ENCODE data around the gene IFI27L1. TPM values are rescaled to one million over a fixed set of nuclear protein-coding genes. Genes with fewer than 3 reads are reported as not detected.

Gene IFI27L1
- total RNA-seq, 1 donor from 2014 or later = 33.1 TPM

GRCh38 chr14:94038510-94038909 is 42.6 kb upstream of the IFI27L1 start:
- Mint-ChIP-seq H3K27me3 (ENCODE audit: low read depth) (no peaks in the 10 kb centered on the region), H3K4me3 (no peak overlapping the region), H3K27ac (no peak overlapping the region), H3K36me3 (peaks cover 3% of the 10 kb centered on the region), H3K4me1 (no peaks in the 10 kb centered on the region), H3K9me3 (no peaks in the 10 kb centered on the region)
- no peak for DNase-seq (ENCODE audit: low spot score in 2 of 2, unreplicated experiment in 2 of 2)
- TF ChIP-seq CTCF (IDR thresholded peaks at IDR 0.05; ENCODE audit: unreplicated experiment) = no peak

GRCh38 chr14:94038921-94039629 is 42.0 kb upstream of the IFI27L1 start:
- no peak for TF ChIP-seq CTCF (IDR thresholded peaks at IDR 0.05; ENCODE audit: unreplicated experiment)
- no peak for DNase-seq (ENCODE audit: low spot score in 2 of 2, unreplicated experiment in 2 of 2)
- no peaks in the 10 kb centered on the region for H3K27me3 Mint-ChIP-seq (ENCODE audit: low read depth)
- no peaks in the 10 kb centered on the region for H3K9me3 Mint-ChIP-seq
- H3K4me1 Mint-ChIP-seq = no peaks in the 10 kb centered on the region
- H3K27ac Mint-ChIP-seq = no peak overlapping the region
- peaks cover 3% of the 10 kb centered on the region for H3K36me3 Mint-ChIP-seq
- no peak overlapping the region for H3K4me3 Mint-ChIP-seq

- Mint-ChIP-seq H3K4me1 (no peaks in the 10 kb centered on the region), H3K36me3 (peaks cover 3% of the 10 kb centered on the region), H3K27ac (no peak overlapping the region), H3K9me3 (no peaks in the 10 kb centered on the region), H3K4me3 (no peak overlapping the region), H3K27me3 (ENCODE audit: low read depth) (no peaks in the 10 kb centered on the region)
- DNase-seq (ENCODE audit: low spot score in 2 of 2, unreplicated experiment in 2 of 2) = no peak
- no peak for TF ChIP-seq CTCF (IDR thresholded peaks at IDR 0.05; ENCODE audit: unreplicated experiment)
Observed at GRCh38 chr14:94040247-94040646, 40.9 kb upstream of the IFI27L1 start.

GRCh38 chr14:94040796-94041195 is 40.3 kb upstream of the IFI27L1 start:
- TF ChIP-seq CTCF (IDR thresholded peaks at IDR 0.05; ENCODE audit: unreplicated experiment) = no peak
- DNase-seq (ENCODE audit: low spot score in 2 of 2, unreplicated experiment in 2 of 2) = no peak
- Mint-ChIP-seq H3K4me3 (no peak overlapping the region), H3K36me3 (peaks cover 3% of the 10 kb centered on the region), H3K4me1 (no peaks in the 10 kb centered on the region), H3K9me3 (no peaks in the 10 kb centered on the region), H3K27me3 (ENCODE audit: low read depth) (no peaks in the 10 kb centered on the region), H3K27ac (no peak overlapping the region)

- DNase-seq (ENCODE audit: low spot score in 2 of 2, unreplicated experiment in 2 of 2) = no peak
- Mint-ChIP-seq H3K4me1 (no peaks in the 10 kb centered on the region), H3K4me3 (no peak overlapping the region), H3K27ac (no peak overlapping the region), H3K36me3 (peaks cover 3% of the 10 kb centered on the region), H3K27me3 (ENCODE audit: low read depth) (no peaks in the 10 kb centered on the region), H3K9me3 (no peaks in the 10 kb centered on the region)
- no peak for TF ChIP-seq CTCF (IDR thresholded peaks at IDR 0.05; ENCODE audit: unreplicated experiment)
Observed at GRCh38 chr14:94041551-94042346, 39.4 kb upstream of the IFI27L1 start.

All from mesothelial cell of epicardium (in vitro differentiated cells).